HepG2 (cell line): ENCODE results near the gene ASTN1.

Experiments
- NFE2L2 ChIP-seq: fragments of 150-350 bp; IDR thresholded peaks from 2 replicates; pipeline ENCODE4 v1.6.1; 2014; ENCODE audit warnings: low read length
- TF ChIP-seq, protein P1 (sequence below): sonication (generic); formaldehyde crosslinking; IDR thresholded peaks from 2 replicates; pipeline ENCODE4 v1.5.0; 2020; ENCODE audit warnings: mild to moderate bottlenecking, missing genetic modification reagents, moderate library complexity

- TF ChIP-seq, protein P1, sequence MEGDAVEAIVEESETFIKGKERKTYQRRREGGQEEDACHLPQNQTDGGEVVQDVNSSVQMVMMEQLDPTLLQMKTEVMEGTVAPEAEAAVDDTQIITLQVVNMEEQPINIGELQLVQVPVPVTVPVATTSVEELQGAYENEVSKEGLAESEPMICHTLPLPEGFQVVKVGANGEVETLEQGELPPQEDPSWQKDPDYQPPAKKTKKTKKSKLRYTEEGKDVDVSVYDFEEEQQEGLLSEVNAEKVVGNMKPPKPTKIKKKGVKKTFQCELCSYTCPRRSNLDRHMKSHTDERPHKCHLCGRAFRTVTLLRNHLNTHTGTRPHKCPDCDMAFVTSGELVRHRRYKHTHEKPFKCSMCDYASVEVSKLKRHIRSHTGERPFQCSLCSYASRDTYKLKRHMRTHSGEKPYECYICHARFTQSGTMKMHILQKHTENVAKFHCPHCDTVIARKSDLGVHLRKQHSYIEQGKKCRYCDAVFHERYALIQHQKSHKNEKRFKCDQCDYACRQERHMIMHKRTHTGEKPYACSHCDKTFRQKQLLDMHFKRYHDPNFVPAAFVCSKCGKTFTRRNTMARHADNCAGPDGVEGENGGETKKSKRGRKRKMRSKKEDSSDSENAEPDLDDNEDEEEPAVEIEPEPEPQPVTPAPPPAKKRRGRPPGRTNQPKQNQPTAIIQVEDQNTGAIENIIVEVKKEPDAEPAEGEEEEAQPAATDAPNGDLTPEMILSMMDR = no peak
- TF ChIP-seq NFE2L2 = no peak
Measured at GRCh38 chr1:176885751-176886150, 278.8 kb downstream of the ASTN1 start.
